SJSA1 (cell line): ENCODE results near the gene SOAT1. TPM values are rescaled to one million over a fixed set of nuclear protein-coding genes. Genes with fewer than 3 reads are reported as not detected.

ENCODE experiments used
- DNase-seq, 2 experiments: peaks; one replicate each; pipeline ENCODE4 v3.0.0-alpha.2; 2015 to 2020; ENCODE audit warnings: low spot score in 2 of 2, low read depth in 1 of 2
- H3K27ac ChIP-seq: fragments of 250-450 bp; sonication (Bioruptor Pico); 2 replicates; pipeline ENCODE4 v1.5.1; 2020; ENCODE audit warnings: mild to moderate bottlenecking, moderate library complexity
- H3K27me3 ChIP-seq: fragments of 250-450 bp; sonication (Bioruptor Pico); replicated peaks from 2 replicates; pipeline ENCODE4 v1.5.1; 2020; ENCODE audit warnings: mild to moderate bottlenecking, moderate library complexity
- H3K36me3 ChIP-seq: fragments of 250-450 bp; sonication (Bioruptor Pico); 2 replicates; pipeline ENCODE4 v1.5.1; 2020; ENCODE audit warnings: mild to moderate bottlenecking
- H3K4me1 ChIP-seq: fragments of 250-450 bp; sonication (Bioruptor Pico); replicated peaks from 2 replicates; pipeline ENCODE4 v1.6.1; 2021; ENCODE audit warnings: mild to moderate bottlenecking
- H3K4me3 ChIP-seq: fragments of 250-450 bp; sonication (Bioruptor Pico); 2 replicates; pipeline ENCODE4 v1.5.1; 2020; ENCODE audit warnings: mild to moderate bottlenecking
- H3K9me3 ChIP-seq: fragments of 250-450 bp; sonication (Bioruptor Pico); replicated peaks from 2 replicates; pipeline ENCODE4 v1.5.1; 2020; ENCODE audit warnings: mild to moderate bottlenecking
- total RNA-seq: library from RNA; depleted of rRNA; stranded (reverse); fragments of >200 nt; shearing (Covaris generic); gene quantifications from 2 replicates; pipeline ENCODE4 v1.2.3, GENCODE V29; 2014

The SOAT1 gene
- total RNA-seq, 1 experiment from 2014 or later = 25.9 TPM

- Histone ChIP-seq H3K27ac (no peak overlapping the region), H3K27me3 (no peaks in the 10 kb centered on the region), H3K4me1 (peaks cover 11% of the 10 kb centered on the region), H3K9me3 (no peaks in the 10 kb centered on the region), H3K4me3 (no peak overlapping the region), H3K36me3 (0 out of 2 replicates have a peak, but pooled peaks cover 2% of the 10 kb centered on the region)
- DNase-seq = no peak
Observed at GRCh38 chr1:179288977-179289376, 4.6 kb upstream of the SOAT1 start.

GRCh38 chr1:179295164-179295755 lies 1.7 kb downstream of the SOAT1 start:
- peak overlapping the region; percentile 76 for H3K4me3 ChIP-seq
- H3K36me3 ChIP-seq = peaks cover 15% of the 10 kb centered on the region
- peaks cover 18% of the 10 kb centered on the region for H3K4me1 ChIP-seq
- no peaks in the 10 kb centered on the region for H3K9me3 ChIP-seq
- no peak for DNase-seq
- peak overlapping the region; percentile 27 for H3K27ac ChIP-seq
- H3K27me3 ChIP-seq = no peaks in the 10 kb centered on the region

- peaks cover 18% of the 10 kb centered on the region for H3K4me1 ChIP-seq
- H3K27me3 ChIP-seq = no peaks in the 10 kb centered on the region
Observed at GRCh38 chr1:179296356-179297104, 2.9 kb downstream of the SOAT1 start.

GRCh38 chr1:179297105-179297378 lies 3.4 kb downstream of the SOAT1 start:
- H3K36me3 ChIP-seq = peaks cover 22% of the 10 kb centered on the region
- peaks cover 18% of the 10 kb centered on the region for H3K4me1 ChIP-seq
- H3K9me3 ChIP-seq = no peaks in the 10 kb centered on the region
- no peaks in the 10 kb centered on the region for H3K27me3 ChIP-seq
- no peak for DNase-seq
- no peak overlapping the region for H3K4me3 ChIP-seq
- no peak overlapping the region for H3K27ac ChIP-seq

More at GRCh38 chr1:179296356-179297104, 2.9 kb downstream of the SOAT1 start:
- Histone ChIP-seq H3K36me3 (peaks cover 17% of the 10 kb centered on the region), H3K9me3 (no peaks in the 10 kb centered on the region), H3K27ac (no peak overlapping the region), H3K4me3 (no peak overlapping the region)
- DNase-seq = no peak

- H3K4me3 ChIP-seq = no peak overlapping the region
- DNase-seq = no peak
- H3K27ac ChIP-seq = no peak overlapping the region
- no peaks in the 10 kb centered on the region for H3K9me3 ChIP-seq
- peaks cover 7% of the 10 kb centered on the region for H3K4me1 ChIP-seq
- H3K27me3 ChIP-seq = no peaks in the 10 kb centered on the region
- peaks cover 39% of the 10 kb centered on the region for H3K36me3 ChIP-seq
Observed at GRCh38 chr1:179298952-179299351, 5.4 kb downstream of the SOAT1 start.

- no peaks in the 10 kb centered on the region for H3K9me3 ChIP-seq
- H3K27me3 ChIP-seq = no peaks in the 10 kb centered on the region
- H3K27ac ChIP-seq = no peak overlapping the region
- no peak for DNase-seq
- H3K4me3 ChIP-seq = no peak overlapping the region
- H3K4me1 ChIP-seq = peaks cover 4% of the 10 kb centered on the region
- H3K36me3 ChIP-seq = peaks cover 43% of the 10 kb centered on the region
Observed at GRCh38 chr1:179300112-179300511, 6.5 kb downstream of the SOAT1 start.

GRCh38 chr1:179302070-179302469 lies 8.5 kb downstream of the SOAT1 start:
- no peak for DNase-seq
- Histone ChIP-seq H3K4me1 (no peaks in the 10 kb centered on the region), H3K9me3 (no peaks in the 10 kb centered on the region), H3K27ac (no peak overlapping the region), H3K27me3 (no peaks in the 10 kb centered on the region), H3K4me3 (no peak overlapping the region), H3K36me3 (peaks cover 35% of the 10 kb centered on the region)

- DNase-seq = no peak
- Histone ChIP-seq H3K27me3 (no peaks in the 10 kb centered on the region), H3K9me3 (no peaks in the 10 kb centered on the region), H3K4me1 (no peaks in the 10 kb centered on the region), H3K36me3 (peaks cover 38% of the 10 kb centered on the region), H3K27ac (no peak overlapping the region), H3K4me3 (no peak overlapping the region)
Observed at GRCh38 chr1:179303200-179303785, 9.7 kb downstream of the SOAT1 start.

GRCh38 chr1:179305450-179305849 lies 11.9 kb downstream of the SOAT1 start:
- Histone ChIP-seq H3K27me3 (no peaks in the 10 kb centered on the region), H3K9me3 (no peaks in the 10 kb centered on the region), H3K27ac (no peak overlapping the region), H3K36me3 (peaks cover 38% of the 10 kb centered on the region), H3K4me1 (peaks cover 2% of the 10 kb centered on the region), H3K4me3 (no peak overlapping the region)
- no peak for DNase-seq

GRCh38 chr1:179310291-179310690 lies 16.7 kb downstream of the SOAT1 start:
- Histone ChIP-seq H3K9me3 (no peaks in the 10 kb centered on the region), H3K36me3 (peaks cover 36% of the 10 kb centered on the region), H3K4me3 (no peak overlapping the region), H3K27ac (no peak overlapping the region), H3K4me1 (peaks cover 6% of the 10 kb centered on the region), H3K27me3 (no peaks in the 10 kb centered on the region)
- DNase-seq = no peak

GRCh38 chr1:179310721-179311120 lies 17.1 kb downstream of the SOAT1 start:
- Histone ChIP-seq H3K4me1 (peaks cover 6% of the 10 kb centered on the region), H3K27me3 (no peaks in the 10 kb centered on the region), H3K9me3 (no peaks in the 10 kb centered on the region), H3K27ac (no peak overlapping the region), H3K4me3 (no peak overlapping the region), H3K36me3 (peaks cover 36% of the 10 kb centered on the region)
- peak in 1 of 2 experiments; percentile 25 for DNase-seq

- peaks cover 36% of the 10 kb centered on the region for H3K36me3 ChIP-seq
- DNase-seq = no peak
Observed at GRCh38 chr1:179311149-179311700, 17.6 kb downstream of the SOAT1 start.

GRCh38 chr1:179313004-179313403 lies 19.4 kb downstream of the SOAT1 start:
- no peaks in the 10 kb centered on the region for H3K9me3 ChIP-seq
- no peak for DNase-seq
- H3K27me3 ChIP-seq = no peaks in the 10 kb centered on the region
- H3K4me3 ChIP-seq = no peak overlapping the region
- H3K27ac ChIP-seq = no peak overlapping the region
- H3K36me3 ChIP-seq = peaks cover 38% of the 10 kb centered on the region
- H3K4me1 ChIP-seq = peaks cover 6% of the 10 kb centered on the region

More at GRCh38 chr1:179311149-179311700, 17.6 kb downstream of the SOAT1 start:
- Histone ChIP-seq H3K4me3 (no peak overlapping the region), H3K9me3 (no peaks in the 10 kb centered on the region), H3K4me1 (peaks cover 6% of the 10 kb centered on the region), H3K27ac (no peak overlapping the region), H3K27me3 (no peaks in the 10 kb centered on the region)

GRCh38 chr1:179314928-179315327 lies 21.3 kb downstream of the SOAT1 start:
- Histone ChIP-seq H3K4me1 (peaks cover 6% of the 10 kb centered on the region), H3K9me3 (no peaks in the 10 kb centered on the region), H3K4me3 (no peak overlapping the region), H3K27ac (no peak overlapping the region), H3K36me3 (peaks cover 38% of the 10 kb centered on the region), H3K27me3 (no peaks in the 10 kb centered on the region)
- DNase-seq = no peak
